Thyroid gland (tissue), 4 donors: ENCODE results near the gene SPATA9.

Source experiments
- POLR2A ChIP-seq, 2 donors: fragments of 450-650 bp; IDR thresholded peaks; one replicate each; pipeline ENCODE4 v1.6.1; 2017; ENCODE audit warnings: antibody characterized with exemption in 2 of 2, mild to moderate bottlenecking in 2 of 2, moderate library complexity in 1 of 2
- TF ChIP-seq, protein P1 (sequence below), 6 experiments: fragments of 200-600 bp in 3 of 6; fragments of 450-650 bp in 3 of 6; sonication (generic) in 3 of 6; IDR thresholded peaks; one replicate each; pipeline ENCODE4 v1.5.1; 2016 to 2019; ENCODE audit warnings: antibody characterized with exemption in 6 of 6, mild to moderate bottlenecking in 2 of 6, inconsistent platforms in 1 of 6, moderate library complexity in 1 of 6

GRCh38 chr5:95631991-95632675 is 50.7 kb downstream of the SPATA9 start:
- TF ChIP-seq, protein P1, sequence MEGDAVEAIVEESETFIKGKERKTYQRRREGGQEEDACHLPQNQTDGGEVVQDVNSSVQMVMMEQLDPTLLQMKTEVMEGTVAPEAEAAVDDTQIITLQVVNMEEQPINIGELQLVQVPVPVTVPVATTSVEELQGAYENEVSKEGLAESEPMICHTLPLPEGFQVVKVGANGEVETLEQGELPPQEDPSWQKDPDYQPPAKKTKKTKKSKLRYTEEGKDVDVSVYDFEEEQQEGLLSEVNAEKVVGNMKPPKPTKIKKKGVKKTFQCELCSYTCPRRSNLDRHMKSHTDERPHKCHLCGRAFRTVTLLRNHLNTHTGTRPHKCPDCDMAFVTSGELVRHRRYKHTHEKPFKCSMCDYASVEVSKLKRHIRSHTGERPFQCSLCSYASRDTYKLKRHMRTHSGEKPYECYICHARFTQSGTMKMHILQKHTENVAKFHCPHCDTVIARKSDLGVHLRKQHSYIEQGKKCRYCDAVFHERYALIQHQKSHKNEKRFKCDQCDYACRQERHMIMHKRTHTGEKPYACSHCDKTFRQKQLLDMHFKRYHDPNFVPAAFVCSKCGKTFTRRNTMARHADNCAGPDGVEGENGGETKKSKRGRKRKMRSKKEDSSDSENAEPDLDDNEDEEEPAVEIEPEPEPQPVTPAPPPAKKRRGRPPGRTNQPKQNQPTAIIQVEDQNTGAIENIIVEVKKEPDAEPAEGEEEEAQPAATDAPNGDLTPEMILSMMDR (IDR thresholded peaks at IDR 0.05) = no peak
- no peak for TF ChIP-seq POLR2A (IDR thresholded peaks at IDR 0.05)
